ENCODE data around the gene ITGB6.
"Not testable (repeated sequence)": the region's sequence is repeated elsewhere in the genome, so short reads cannot be mapped to it uniquely, and the experiment has no call there.

- not testable (repeated sequence) for TF ChIP-seq CTCF (conservative IDR thresholded peaks at IDR 0.05; ENCODE audit: low read depth, low read length); EZH2phosphoT487 (IDR thresholded peaks at IDR 0.05; ENCODE audit: borderline replicate concordance, low read length); EZH2 (IDR thresholded peaks at IDR 0.05; ENCODE audit: low read length, unreplicated experiment)
These were observed 18.8 kb downstream of the ITGB6 start for GRCh38 chr2:160181146-160181836.
